CD4-positive, alpha-beta T cell treated with Interleukin-15 for 4 hours (primary cell): ENCODE results near the gene NUP188.
A peak's percentile ranks its signal among the peaks of the same experiment; 100 is the strongest.

ENCODE experiments used
- DNase-seq: peaks from one replicate; pipeline ENCODE4 v3.0.0-alpha.2; 2020; ENCODE audit warnings: low spot score

NUP188 gene

DNA sequence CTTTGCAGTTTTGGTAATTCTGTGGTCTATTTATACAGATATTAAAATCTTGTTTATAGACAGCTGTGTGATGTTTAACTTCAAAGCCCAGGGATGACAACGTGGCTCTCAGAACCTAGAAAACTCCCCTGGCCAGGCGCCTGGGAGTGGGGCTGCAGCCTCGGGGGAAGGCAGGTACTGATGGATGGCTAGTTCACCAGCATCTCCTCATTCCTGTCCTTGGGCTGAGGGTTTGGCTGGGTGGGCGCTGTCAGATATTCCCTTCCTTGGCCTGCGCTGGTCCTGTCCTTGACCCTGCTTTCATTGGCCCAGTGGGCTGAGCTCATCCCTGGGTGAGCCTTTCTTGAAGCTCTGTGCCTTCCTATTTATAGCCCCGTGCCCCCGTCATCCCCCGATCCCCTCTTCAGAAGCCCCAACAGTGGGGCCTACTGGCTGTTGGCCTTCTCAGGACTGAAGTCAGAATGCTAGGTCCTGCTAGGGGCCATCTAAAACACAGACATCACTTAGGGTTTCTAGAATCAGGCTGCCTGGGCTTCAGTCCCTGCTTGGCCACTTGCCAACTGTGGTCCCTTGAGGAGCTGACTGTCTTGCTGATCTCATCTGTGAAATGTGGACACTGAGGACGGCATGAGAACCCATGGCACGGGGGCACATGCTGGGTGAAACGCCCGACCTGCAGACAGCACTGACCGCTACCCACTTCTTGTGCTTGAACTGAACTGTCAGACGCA, 59.7 kb downstream of the NUP188 start:
- DNase-seq: no peak

DNA sequence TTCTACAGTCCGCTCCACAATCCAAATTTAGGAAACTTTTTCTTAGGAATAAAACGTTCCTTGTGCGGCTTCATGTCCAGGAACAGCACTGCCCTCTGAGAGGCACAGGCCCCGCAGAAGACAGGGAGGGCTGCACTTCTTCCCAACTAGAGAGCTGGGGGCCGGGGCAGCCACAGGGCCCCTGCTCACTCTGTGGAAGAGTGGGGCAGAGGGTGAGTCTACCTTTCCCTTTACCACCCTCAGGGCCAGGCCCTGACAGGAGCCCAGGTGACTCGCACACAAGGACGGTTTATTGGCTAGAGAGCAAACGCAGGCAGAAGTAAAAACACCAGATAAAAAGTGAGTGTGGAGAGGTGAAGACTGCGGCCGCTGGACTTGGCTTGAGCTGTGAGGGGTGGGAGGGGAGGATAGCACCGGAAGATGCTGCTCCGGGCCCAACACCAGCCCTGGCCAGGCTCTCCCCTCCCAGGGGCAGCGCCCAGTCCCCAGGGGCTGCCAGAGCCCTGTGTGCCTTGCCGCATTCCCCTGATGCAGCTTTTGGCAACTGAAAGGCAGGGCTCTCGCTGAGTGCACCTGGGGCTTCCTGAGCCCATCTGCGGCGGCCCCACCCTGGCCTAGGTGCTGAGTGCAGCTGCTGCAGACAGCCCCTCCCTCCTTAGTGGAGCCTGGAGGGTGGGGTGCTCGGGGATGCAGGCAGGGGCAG, 60.4 kb downstream of the NUP188 start:
- DNase-seq: no peak

DNA sequence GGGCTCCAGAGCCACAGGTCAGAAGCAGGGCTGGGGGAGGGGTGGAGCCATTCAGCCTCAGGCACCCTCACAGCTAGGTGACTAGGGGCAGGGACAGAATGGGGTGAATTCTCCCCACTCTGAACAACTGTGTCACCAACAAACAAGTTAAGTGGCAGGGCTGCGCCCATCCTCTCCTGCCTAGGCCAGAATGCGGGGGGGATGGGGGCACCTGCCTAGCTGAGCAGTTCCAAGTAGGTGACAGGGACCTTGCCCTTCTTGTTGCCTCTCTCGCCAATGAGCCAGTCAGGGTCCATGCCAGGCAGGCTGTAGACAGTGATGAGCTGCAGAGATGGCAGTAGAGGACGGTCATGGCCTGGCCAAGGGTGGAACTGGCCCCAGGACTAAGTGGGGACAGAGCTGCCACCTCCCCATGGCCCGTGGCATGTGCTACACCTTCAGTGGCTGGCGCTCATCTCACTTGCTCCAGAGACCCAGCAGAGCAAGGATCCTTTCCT, 61.0 kb downstream of the NUP188 start:
- no peak for DNase-seq

DNA sequence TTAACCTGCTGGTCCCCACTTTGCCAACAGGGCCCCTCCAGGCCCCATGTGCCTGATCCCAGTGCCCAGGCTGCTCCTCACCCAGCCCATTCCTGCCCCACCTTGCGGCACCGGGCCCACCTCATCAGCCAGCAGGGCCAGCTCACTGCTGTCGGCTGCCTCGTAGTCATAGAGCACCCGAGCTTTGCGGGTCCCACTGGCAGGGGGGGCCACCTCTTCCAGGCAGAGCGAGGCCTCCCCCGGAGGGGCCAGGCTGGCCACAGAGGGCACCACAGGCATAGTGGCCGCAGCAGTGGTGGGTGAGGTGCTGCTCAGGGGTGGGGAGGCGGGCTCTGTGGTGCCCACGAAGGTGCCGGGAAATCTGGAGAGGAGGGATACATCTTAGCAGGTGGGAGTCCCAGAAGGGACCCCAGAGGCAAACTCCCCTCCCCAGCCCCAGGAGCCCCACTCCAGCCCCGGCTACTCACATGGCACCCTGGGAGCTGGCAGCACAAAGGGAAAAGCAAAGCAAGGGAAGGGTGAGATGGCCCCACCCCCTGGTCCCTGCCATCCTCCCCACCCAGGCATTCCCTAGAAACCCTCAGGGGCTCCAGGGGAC, 61.6 kb downstream of the NUP188 start:
- DNase-seq: no peak

DNA sequence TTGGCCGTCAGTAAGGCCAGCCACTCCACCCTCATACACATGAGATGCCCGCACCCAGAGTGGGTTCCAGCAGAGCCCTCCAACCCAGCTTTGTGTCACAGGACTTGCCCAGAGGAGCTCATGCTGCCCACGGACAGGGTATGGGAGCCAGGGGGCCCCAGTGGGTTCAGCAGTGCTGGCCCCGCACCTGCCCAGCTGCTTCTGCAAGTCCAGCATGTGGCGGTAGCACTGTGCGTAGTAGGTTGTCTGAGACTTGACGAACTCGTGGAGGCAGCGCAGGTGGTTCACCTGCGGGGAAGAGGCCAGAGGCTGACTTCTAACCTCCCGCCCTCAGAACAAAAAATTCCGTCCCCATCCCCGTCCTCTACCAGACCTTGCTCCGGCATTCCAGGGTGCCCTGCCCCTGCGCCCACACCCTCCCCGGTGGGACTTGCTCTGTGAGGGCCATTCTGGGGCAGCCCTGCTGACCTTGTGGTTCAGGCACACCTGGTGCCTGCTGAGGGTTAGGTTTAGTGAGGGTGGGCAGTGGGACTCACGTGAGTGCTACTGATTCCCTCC, 62.2 kb downstream of the NUP188 start:
- no peak for DNase-seq

DNA sequence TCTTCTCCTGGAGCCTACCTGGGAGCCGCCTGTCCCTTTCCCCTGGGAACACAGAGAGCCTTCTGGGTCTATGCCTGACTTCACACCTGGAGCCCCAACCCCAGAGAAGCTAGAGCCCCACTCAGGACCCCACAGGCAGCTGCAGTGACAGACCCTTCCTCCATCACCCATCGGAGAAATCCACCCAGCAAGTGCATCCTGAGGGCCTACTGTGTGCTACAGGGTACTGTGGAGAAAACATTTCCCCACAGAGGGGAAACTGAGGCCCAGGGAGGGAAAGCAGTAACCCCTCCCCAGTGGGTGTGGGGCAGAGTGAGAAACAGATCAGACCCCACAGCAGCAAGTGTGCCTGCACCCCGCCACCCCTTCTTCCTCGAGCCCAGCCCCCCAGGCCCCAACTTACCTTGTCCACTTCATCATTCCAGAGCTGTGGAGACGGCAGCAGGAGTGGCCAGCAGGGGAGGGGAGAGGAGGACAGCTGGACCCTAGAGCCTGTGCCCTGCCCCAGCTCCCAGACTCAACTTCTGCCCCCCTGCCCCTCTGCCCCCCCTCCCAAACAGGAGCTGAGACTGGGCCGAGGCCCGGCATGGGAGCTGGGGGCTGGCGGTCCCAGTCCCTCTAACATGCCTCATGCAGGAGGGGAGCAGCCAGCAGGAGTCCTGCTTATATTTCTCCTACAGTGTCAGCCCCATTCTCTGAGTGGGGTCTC, 62.9 kb downstream of the NUP188 start:
- no peak for DNase-seq

DNA sequence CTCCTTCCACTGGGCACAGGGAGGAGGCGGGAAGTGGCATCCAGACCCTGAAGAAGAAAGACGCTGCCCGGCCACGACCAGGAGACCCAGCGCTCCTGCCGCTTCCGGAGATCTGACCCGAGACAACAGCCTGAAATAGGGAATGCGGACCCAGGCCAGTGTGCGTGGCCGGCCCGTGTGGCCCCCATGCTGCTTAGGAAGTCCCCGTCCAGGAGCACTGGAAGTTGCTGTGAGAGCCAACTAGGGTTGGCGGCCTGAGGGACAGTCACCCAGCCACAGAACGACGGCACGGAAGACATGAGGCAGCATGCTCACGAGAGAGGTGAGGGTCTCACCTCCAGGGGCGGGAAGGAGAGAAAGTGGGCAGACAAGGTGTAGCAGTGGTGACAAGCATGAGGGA, 63.7 kb downstream of the NUP188 start:
- no peak for DNase-seq

DNA sequence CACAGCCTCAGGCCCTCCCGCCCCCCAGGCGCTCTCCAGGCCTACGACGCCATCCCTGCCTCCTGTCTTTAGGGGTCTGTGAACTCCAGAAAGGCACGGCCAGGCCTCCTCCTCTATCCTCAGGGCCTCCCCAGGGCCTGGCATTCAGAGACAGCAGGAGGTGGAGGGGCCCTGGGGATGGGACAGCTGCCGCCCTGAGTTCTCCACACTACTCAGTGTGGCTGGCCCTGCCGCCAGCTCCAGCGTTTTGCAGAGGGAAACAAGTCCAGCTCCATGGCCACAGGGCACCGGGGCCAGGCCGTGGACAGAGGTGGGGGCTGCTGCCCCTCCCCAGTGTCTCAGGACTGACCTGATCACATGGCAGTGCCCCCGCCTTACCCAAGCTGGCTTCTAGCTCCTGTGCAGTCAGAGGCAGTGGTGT, 64.3 kb downstream of the NUP188 start:
- DNase-seq: no peak

DNA sequence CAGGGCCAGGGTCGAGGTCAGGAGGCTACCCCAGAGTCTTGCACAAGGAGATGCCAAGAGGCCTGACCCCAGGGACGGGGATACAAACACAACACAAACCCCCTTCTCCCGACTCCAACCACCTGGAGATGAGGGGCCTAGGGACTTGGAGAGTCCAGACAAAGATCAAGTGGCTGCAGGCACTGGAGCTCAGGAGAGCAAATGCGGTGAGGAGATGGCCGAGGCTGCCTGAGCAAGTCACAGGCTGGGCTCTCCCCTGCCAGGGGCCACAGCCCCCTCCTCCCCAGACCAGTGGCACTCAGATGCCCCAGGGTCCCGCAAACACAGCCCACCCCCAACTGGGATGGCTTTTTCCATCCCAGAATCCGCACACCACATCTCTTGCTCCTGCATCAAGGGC, 64.8 kb downstream of the NUP188 start:
- DNase-seq: no peak

DNA sequence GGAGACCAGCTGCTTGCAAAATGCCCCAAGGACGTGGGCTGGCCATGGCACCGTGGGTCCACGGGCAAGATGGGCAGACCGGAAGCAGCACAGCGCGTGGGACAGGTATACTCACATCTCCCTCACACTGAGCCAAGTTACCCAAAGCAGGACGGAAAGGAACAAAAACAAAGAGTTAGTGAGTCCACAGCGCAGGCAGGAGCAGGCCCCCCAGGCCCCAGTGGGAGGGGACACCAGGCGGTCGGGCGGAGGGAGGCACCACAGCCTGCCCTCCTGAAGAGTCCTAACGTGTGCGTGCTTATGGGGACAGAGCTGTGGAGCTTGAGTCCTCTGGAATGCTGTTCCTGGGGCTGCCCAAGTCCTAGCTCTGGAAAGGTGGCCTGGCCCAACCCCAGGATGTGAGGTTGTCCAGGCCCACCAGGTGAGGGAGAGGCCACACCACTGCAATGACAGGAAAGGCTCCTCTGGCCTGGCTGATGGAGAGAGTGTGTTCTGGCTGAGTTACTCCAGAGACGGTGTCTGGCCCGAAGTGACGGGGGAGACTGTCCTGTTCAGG, 65.5 kb downstream of the NUP188 start:
- DNase-seq: no peak

DNA sequence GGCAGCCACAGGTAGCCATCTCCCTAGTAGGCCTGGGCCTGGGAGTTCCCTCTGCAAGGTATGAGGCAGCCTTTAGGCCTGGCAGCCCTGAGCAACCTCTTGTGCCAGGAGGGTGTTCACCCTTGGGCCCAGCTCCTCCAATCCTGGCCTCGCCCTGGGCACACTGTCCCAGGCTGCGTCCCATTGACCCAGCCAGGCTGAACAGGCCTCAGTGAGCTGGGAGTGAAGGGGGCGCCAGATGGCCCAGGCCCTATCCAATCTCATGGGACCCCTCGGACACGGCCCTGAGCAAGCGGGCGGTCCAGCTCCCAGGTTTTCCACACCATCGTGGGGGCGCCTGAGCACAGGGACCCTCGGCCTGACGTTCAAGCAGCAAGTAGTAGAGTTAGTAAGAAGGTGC, 66.2 kb downstream of the NUP188 start:
- DNase-seq: no peak

DNA sequence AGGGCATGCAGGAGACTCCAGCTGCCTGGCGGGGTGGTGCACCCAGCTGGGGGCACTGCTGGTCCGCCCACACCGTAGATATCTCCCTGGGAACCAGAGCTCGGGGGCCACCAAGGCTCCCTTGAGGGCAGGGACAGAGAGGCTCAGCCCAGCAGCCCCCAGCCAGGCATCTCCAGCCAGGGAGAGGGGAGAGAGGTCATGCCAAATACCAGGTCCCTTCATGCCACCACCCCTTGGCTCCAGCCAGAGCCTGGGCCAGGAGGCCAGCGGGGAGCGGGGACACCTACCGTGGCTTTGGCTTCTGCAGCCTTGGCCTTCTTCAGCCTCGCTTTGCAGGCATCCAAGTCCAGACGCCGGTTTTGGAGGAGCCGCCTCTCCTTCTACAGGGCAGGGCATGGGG, 66.6 kb downstream of the NUP188 start:
- DNase-seq: no peak

DNA sequence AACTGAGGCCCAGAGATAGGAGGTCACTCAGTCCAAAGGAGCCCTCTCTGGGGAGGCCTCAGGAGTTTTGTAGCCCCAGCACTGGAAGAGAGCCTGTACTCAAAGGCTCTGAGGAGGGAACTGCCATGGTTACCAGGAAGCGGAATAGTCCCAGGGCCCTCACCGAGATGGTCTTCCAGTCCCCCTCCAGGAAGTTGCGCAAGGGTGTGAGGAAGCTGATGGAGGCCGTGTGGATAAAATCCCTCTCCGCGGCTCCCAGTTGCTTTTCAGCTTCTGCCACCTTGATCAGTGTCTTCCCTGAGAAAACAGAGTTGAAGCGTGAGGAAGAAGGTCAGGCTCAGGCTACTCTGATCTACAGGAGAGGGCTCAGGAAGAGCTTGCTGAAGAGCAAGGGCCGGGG, 67.1 kb downstream of the NUP188 start:
- no peak for DNase-seq

DNA sequence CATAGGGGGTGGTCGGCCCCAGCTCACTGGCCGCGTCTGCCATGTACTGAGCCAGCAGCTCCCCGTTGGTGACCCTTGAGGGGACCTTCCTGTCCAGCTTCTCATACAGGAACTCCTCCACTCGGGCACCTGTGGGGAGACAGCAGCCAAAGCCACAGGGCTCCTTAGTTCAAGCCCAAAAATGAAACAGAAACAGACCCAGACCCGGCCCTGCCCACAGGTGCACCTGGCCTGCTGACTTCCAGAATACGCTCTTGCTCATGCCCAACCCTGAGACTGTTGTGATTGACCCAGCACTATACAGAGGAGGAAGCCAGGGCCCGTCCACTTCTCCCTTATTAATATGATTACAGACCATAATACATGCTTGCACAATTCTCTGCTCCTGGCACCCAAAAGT, 73.6 kb downstream of the NUP188 start:
- no peak for DNase-seq

DNA sequence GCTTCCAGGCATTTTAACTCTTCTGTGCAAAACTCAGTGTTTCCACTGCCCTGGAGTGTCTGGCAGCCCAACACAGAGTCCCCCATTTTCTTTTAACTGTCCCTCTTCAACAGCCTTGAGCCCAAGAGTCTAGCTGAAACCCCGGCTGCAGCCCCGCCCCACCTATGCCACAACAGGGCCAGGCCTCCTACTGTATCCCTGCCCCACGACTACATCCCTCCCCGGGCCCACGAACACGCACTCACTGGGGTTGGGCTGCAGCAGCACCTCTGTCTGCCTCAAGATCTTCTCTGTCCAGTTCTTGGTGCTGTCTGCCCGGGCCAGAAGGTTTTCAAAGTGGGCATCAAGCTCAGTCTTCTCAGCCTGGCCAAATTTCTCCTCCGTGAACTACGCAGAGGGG, 74.5 kb downstream of the NUP188 start:
- DNase-seq: no peak

DNA sequence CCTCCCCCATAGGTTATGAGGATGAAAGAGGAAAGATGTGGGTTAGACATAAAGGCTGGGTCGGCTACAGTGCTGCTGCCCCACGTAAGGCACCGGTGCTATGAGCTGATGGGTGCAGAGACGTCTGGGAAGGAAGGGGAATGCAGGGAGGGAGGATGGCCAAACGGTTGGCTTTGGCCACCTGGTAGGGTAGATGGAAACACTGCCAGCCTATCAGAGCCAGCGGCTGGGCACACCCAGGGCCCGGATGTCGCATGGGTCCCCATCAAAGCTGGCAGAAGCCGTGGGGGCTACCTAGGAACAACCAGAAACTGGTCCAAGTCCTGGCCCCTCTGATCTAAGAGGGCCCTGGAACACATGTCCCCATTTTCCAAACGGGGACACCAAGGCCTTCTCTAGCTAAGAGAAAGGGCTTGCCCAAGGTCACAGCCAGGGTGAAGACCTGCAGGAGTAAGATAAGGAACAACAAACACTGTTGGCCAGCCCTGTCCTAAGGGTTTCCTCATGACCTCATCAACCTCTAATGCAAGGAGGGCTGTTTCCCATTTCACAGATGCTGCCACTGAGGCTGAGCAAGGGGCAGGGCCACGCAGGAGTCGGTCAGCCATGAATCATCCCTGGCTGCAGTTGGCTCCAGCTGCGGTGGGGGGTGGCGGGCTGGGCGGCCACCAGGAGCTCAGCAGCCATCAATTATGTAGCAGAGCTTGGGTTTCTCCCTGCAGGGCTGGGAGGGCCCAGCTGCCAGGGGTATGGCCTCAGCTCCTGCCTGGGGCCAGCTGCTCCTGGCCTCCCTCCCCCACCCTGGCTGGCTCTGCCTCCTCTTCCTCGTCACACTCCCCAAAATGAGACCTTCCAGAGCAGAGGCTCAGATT, 75.8 kb downstream of the NUP188 start:
- no peak for DNase-seq

DNA sequence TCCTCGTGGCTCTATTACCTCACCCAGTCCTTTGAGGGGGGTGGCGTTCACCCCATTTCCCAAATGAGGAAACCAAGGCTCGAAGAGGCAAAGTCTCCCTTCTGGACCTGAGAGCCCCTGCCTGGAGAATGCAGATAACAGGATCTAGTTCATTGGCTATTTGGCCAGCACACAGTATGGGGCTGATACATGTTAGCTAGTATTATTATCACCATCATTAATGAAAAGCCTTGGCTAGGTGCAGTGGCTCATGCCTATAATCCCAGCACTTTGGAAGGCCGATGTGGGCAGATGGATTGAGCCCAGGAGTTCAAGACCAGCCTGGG, 76.4 kb downstream of the NUP188 start:
- DNase-seq: no peak

DNA sequence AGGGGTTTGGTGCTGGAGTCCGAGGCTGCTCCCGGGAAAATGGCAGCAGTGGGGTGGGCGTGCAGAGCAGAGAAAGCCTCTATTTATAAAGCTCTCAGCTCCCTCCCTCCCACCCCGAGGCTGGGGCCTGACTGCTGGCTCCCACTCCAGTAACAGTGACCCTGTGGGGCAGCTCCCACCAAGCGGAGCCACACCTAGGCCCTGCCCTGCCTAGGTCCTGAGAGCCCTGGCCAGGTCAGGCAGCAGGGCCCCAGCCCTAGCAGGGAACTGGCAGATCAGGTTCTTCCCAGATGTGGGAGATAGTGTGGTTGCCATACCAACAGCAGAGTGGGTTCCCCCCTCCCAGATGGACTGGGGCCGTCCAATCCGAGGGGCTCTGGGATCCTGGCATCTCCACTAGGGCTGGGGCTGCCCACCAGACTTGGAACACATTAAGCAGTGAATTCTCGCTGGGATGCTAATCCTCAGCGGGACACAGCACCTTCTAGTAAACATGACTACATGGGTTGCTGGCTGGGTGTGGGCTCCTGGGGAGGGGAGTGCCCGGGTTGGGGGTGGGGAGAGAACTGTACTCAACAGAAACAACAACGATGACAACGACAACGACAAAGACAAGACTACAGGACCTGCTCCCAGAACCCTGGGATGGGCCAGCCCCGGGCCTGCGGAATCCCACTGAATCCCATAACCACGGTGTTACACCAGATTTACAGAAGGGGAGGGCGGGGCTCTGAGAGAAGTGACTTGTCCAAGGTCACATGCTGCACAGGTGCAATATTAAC, 79.1 kb downstream of the NUP188 start:
- DNase-seq: no peak

DNA sequence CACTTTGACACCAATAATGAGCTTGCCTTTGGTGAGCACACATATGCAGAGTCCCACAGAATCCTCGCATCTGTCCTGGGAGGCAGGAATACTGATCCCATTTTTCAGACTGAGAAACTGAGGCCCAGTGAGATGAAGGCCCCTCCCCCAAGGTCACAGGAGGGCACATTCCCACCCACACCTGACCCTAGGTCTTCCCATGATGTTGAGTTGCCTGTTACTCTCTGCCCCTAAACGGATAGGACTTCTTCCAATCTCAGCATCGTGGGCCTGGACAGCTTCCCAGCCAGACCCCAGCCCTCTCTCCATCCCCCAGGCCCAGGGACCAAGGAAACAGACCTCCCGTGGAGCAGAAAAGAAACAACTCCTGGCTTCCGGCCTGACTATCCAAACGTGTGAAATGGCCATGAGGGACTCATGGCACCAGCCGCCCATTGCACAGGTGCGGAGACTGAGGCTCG, 79.8 kb downstream of the NUP188 start:
- DNase-seq: no peak

DNA sequence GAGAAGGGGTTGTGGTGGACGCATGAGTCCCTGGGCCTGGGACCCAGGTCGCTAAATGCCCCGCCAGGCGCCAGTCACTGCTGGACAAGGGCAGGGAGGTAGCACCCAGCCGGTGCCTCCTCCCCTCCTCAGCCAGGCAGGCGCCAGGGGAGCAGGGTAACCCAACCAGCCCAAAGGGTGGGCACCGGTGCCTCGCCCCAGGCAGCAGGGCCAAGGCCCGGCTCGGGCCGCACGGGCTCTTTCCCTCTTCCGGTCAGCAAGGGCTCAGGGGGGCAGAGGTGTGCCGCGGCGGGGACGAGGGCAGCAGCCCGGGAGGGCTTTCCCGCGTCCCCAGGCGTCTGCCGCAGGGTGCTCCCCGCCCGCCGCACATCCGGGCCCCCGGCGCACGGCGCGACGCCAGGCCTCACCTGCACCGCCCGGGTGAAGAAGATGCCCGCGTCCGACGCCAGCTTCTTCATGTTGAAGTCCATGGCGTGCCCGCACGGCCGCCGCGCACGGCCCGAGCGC, 80.2 kb downstream of the NUP188 start:
- DNase-seq: peak; percentile 70
